WTC11 (cell line): ENCODE measurements around the gene LAMA5. TPM values are rescaled to one million over a fixed set of nuclear protein-coding genes. Genes with fewer than 3 reads are reported as not detected.

Source experiments
- ATAC-seq: fragments of 200-7000 bp; cut with Tn5 transposase; 2 replicates; pipeline ENCODE4 v1.10.0; 2021; ENCODE audit warnings: mild to moderate bottlenecking, moderate library complexity
- CTCF ChIA-PET: fragments of 300-600 bp; sonication (Branson Sonifier 250); formaldehyde crosslinking; loops from one replicate; lab custom pipeline; 2021; ENCODE audit warnings: antibody characterized with exemption; lab: Charles Lee
- POLR2A ChIA-PET: fragments of 350-600 bp; sonication (Branson Sonifier 250); formaldehyde crosslinking; loops from one replicate; lab custom pipeline; 2021; ENCODE audit warnings: antibody characterized with exemption; lab: Charles Lee
- DNase-seq: peaks from one replicate; pipeline ENCODE4 v3.0.0; 2021; ENCODE audit warnings: low spot score
- H3K27ac Mint-ChIP-seq: 2 replicates; pipeline ENCODE4 v1.8.0; 2021; ENCODE audit warnings: mixed read lengths
- H3K27me3 Mint-ChIP-seq: 2 replicates; pipeline ENCODE4 v1.8.0; 2021; ENCODE audit warnings: low read depth, mild to moderate bottlenecking, moderate library complexity, mixed read lengths
- H3K36me3 Mint-ChIP-seq: 2 replicates; pipeline ENCODE4 v1.8.0; 2021; ENCODE audit warnings: mixed read lengths
- H3K4me1 Mint-ChIP-seq: 2 replicates; pipeline ENCODE4 v1.8.0; 2022; ENCODE audit warnings: mixed read lengths
- H3K4me3 Mint-ChIP-seq: 2 replicates; pipeline ENCODE4 v1.8.0; 2021; ENCODE audit warnings: mild to moderate bottlenecking, moderate library complexity, mixed read lengths
- H3K9me3 Mint-ChIP-seq: 2 replicates; pipeline ENCODE4 v1.8.0; 2021; ENCODE audit warnings: mixed read lengths
- CBFB ChIP-seq: sonication (generic); formaldehyde crosslinking; IDR thresholded peaks from 2 replicates; pipeline ENCODE4 v1.8.1; 2022; ENCODE audit warnings: mild to moderate bottlenecking, low read depth, missing genetic modification reagents
- FOXJ3 ChIP-seq: sonication (generic); formaldehyde crosslinking; IDR thresholded peaks from 2 replicates; pipeline ENCODE4 v1.9.0; 2021; ENCODE audit warnings: missing genetic modification reagents, mild to moderate bottlenecking, borderline replicate concordance
- FOXP1 ChIP-seq: sonication (generic); formaldehyde crosslinking; IDR thresholded peaks from 2 replicates; pipeline ENCODE4 v1.8.0; 2022; ENCODE audit warnings: missing genetic modification reagents, mild to moderate bottlenecking, moderate library complexity, borderline replicate concordance
- GTF2I ChIP-seq: fragments of 250-450 bp; sonication (Bioruptor Pico); conservative IDR thresholded peaks from 2 replicates; pipeline ENCODE4 v1.4.0; 2021; ENCODE audit warnings: mild to moderate bottlenecking
- HMGA2 ChIP-seq: fragments of 250-450 bp; sonication (Bioruptor Pico); IDR thresholded peaks from 2 replicates; pipeline ENCODE4 v1.4.0; 2021; ENCODE audit warnings: mild to moderate bottlenecking, moderate library complexity
- IRF2 ChIP-seq: sonication (generic); formaldehyde crosslinking; IDR thresholded peaks from 2 replicates; pipeline ENCODE4 v1.8.0; 2022; ENCODE audit warnings: low read depth, missing genetic modification reagents, borderline replicate concordance
- JAZF1 ChIP-seq: fragments of 250-450 bp; sonication (Bioruptor Pico); IDR thresholded peaks from 2 replicates; pipeline ENCODE4 v1.9.0; 2021; ENCODE audit warnings: moderate library complexity, mild to moderate bottlenecking, inconsistent platforms
- NFATC4 ChIP-seq: fragments of 250-450 bp; sonication (Bioruptor Pico); IDR thresholded peaks from 2 replicates; pipeline ENCODE4 v1.9.0; 2021; ENCODE audit warnings: mild to moderate bottlenecking
- NR2C2 ChIP-seq: sonication (generic); formaldehyde crosslinking; IDR thresholded peaks from 2 replicates; pipeline ENCODE4 v1.8.0; 2022; ENCODE audit warnings: mild to moderate bottlenecking, missing genetic modification reagents
- SMAD4 ChIP-seq: sonication (generic); formaldehyde crosslinking; IDR thresholded peaks from 2 replicates; pipeline ENCODE4 v1.8.0; 2022; ENCODE audit warnings: mild to moderate bottlenecking, missing genetic modification reagents
- TEAD4 ChIP-seq: sonication (generic); formaldehyde crosslinking; IDR thresholded peaks from 2 replicates; pipeline ENCODE4 v1.8.0; 2022; ENCODE audit warnings: mild to moderate bottlenecking, missing genetic modification reagents
- ZBTB43 ChIP-seq: sonication (generic); formaldehyde crosslinking; IDR thresholded peaks from 2 replicates; pipeline ENCODE4 v1.8.1; 2023; ENCODE audit warnings: mild to moderate bottlenecking, missing genetic modification reagents
- ZNF138 ChIP-seq: sonication (generic); formaldehyde crosslinking; conservative IDR thresholded peaks from 2 replicates; pipeline ENCODE4 v1.8.1; 2022; ENCODE audit warnings: mild to moderate bottlenecking, moderate library complexity, missing genetic modification reagents
- ZNF219 ChIP-seq: sonication (generic); formaldehyde crosslinking; IDR thresholded peaks from 2 replicates; pipeline ENCODE4 v1.8.0; 2023; ENCODE audit warnings: missing genetic modification reagents, mild to moderate bottlenecking, borderline replicate concordance
- ZNF263 ChIP-seq: sonication (generic); formaldehyde crosslinking; IDR thresholded peaks from 2 replicates; pipeline ENCODE4 v1.8.1; 2022; ENCODE audit warnings: low read depth, mild to moderate bottlenecking, moderate library complexity, missing genetic modification reagents
- ZNF423 ChIP-seq: fragments of 250-450 bp; sonication (Bioruptor Pico); IDR thresholded peaks from 2 replicates; pipeline ENCODE4 v2.1.2; 2022; ENCODE audit warnings: mild to moderate bottlenecking, moderate library complexity
- ZNF512 ChIP-seq: sonication (generic); formaldehyde crosslinking; IDR thresholded peaks from 2 replicates; pipeline ENCODE4 v1.8.1; 2022; ENCODE audit warnings: missing genetic modification reagents, borderline replicate concordance
- total RNA-seq: library from RNA; stranded (reverse); gene quantifications from 3 replicates; pipeline ENCODE4 v1.2.3, GENCODE V29; 2021
- TF ChIP-seq, protein P1 (sequence below): fragments of 250-450 bp; sonication (Bioruptor Pico); IDR thresholded peaks from 2 replicates; pipeline ENCODE4 v1.9.0; 2021; ENCODE audit warnings: mild to moderate bottlenecking
- TF ChIP-seq, protein P2 (sequence below): sonication (generic); formaldehyde crosslinking; IDR thresholded peaks from 2 replicates; pipeline ENCODE4 v1.8.0; 2022; ENCODE audit warnings: missing genetic modification reagents
- TF ChIP-seq, protein P3 (sequence below): sonication (generic); formaldehyde crosslinking; IDR thresholded peaks from 2 replicates; pipeline ENCODE4 v1.8.0; 2022; ENCODE audit warnings: mild to moderate bottlenecking, missing genetic modification reagents
- TF ChIP-seq, protein P4 (sequence below): sonication (generic); formaldehyde crosslinking; IDR thresholded peaks from 2 replicates; pipeline ENCODE4 v1.8.0; 2023; ENCODE audit warnings: missing genetic modification reagents
- TF ChIP-seq, protein P5 (sequence below): sonication (generic); formaldehyde crosslinking; IDR thresholded peaks from 2 replicates; pipeline ENCODE4 v1.8.1; 2022; ENCODE audit warnings: low read depth, mild to moderate bottlenecking, moderate library complexity, missing genetic modification reagents, borderline replicate concordance

LAMA5 gene
- total RNA-seq, 1 experiment from 2014 or later, result 329 TPM

DNA sequence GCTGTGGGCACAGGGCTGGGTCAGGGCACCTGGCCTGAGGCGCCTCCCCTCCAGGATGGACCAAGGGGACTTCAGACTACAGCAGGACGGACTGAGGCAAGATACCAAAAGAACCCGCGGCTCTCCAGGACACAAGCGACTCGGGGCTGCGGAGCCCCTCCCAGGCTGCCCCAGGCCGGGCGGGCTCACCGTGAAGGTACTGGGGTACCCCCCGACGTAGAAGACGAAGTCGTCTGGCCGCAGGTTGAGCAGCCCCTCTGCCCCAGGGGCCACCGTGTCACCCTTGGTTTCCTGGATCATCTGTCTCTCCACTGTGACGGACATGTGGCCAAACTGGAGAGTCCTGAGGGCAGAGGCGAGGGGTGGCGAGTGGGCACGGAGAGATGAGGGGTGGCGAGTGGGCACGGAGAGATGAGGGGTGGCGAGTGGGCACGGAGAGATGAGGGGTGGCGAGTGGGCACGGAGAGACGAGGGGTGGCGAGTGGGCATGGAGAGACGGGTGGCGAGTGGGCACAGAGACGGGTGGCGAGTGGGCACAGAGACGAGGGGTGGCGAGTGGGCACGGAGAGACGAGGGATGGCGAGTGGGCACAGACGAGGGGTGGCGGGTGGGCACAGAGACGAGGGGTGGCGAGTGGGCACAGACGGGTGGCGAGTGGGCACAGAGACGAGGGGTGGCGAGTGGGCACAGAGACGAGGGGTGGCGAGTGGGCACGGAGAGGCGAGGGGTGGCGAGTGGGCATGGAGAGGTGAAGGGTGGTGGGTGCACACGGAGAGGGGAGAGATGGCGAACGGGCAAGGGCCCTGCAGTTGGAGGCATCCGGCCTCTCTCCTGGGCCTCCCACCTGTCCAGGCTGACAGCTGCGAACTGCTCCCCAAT, 53.4 kb downstream of the LAMA5 start (continued):
- TF ChIP-seq ZBTB43 (CRISPR knock-in tag) (no peak), NFATC4 (no peak)
- TF ChIP-seq, protein P1, sequence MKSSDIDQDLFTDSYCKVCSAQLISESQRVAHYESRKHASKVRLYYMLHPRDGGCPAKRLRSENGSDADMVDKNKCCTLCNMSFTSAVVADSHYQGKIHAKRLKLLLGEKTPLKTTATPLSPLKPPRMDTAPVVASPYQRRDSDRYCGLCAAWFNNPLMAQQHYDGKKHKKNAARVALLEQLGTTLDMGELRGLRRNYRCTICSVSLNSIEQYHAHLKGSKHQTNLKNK, result no peak
- TF ChIP-seq, all 79 proteins: peak for 0

DNA sequence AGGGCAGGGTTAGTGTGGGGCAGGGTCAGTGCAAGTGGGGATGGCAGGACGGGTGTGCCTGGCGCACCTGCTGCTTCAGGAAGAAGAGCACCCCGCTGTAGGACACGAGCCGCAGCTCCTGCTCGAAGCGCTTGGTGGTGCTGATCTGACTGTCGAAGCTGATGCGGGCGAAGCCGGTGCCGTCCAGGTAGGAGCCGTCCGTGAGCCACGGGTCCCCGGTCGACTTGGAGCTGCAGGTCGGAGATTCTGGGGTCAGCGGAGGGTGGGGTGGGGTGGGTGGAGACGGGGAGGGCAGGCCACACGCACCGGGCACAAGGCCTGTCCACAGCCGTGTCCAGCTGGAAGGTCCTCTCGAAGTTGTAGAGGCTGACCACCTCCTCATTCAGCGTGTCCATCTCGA, 54.1 kb downstream of the LAMA5 start:
- TF ChIP-seq IRF2 (no peak), CBFB (CRISPR knock-in tag) (no peak), ZNF512 (CRISPR knock-in tag) (no peak), JAZF1 (CRISPR knock-in tag) (no peak), ZNF138 (no peak), SMAD4 (CRISPR knock-in tag) (no peak), FOXP1 (CRISPR knock-in tag) (no peak), ZNF423 (CRISPR knock-in tag) (no peak), ZNF263 (CRISPR knock-in tag) (no peak), HMGA2 (CRISPR knock-in tag) (no peak), ZNF219 (CRISPR knock-in tag) (no peak), NR2C2 (CRISPR knock-in tag) (no peak), GTF2I (CRISPR knock-in tag) (no peak), FOXJ3 (CRISPR knock-in tag) (no peak), TEAD4 (no peak)
- TF ChIP-seq, protein P1, result no peak
- TF ChIP-seq, protein P2, sequence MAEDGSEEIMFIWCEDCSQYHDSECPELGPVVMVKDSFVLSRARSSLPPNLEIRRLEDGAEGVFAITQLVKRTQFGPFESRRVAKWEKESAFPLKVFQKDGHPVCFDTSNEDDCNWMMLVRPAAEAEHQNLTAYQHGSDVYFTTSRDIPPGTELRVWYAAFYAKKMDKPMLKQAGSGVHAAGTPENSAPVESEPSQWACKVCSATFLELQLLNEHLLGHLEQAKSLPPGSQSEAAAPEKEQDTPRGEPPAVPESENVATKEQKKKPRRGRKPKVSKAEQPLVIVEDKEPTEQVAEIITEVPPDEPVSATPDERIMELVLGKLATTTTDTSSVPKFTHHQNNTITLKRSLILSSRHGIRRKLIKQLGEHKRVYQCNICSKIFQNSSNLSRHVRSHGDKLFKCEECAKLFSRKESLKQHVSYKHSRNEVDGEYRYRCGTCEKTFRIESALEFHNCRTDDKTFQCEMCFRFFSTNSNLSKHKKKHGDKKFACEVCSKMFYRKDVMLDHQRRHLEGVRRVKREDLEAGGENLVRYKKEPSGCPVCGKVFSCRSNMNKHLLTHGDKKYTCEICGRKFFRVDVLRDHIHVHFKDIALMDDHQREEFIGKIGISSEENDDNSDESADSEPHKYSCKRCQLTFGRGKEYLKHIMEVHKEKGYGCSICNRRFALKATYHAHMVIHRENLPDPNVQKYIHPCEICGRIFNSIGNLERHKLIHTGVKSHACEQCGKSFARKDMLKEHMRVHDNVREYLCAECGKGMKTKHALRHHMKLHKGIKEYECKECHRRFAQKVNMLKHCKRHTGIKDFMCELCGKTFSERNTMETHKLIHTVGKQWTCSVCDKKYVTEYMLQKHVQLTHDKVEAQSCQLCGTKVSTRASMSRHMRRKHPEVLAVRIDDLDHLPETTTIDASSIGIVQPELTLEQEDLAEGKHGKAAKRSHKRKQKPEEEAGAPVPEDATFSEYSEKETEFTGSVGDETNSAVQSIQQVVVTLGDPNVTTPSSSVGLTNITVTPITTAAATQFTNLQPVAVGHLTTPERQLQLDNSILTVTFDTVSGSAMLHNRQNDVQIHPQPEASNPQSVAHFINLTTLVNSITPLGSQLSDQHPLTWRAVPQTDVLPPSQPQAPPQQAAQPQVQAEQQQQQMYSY (CRISPR knock-in tag), result no peak
- TF ChIP-seq, protein P3, sequence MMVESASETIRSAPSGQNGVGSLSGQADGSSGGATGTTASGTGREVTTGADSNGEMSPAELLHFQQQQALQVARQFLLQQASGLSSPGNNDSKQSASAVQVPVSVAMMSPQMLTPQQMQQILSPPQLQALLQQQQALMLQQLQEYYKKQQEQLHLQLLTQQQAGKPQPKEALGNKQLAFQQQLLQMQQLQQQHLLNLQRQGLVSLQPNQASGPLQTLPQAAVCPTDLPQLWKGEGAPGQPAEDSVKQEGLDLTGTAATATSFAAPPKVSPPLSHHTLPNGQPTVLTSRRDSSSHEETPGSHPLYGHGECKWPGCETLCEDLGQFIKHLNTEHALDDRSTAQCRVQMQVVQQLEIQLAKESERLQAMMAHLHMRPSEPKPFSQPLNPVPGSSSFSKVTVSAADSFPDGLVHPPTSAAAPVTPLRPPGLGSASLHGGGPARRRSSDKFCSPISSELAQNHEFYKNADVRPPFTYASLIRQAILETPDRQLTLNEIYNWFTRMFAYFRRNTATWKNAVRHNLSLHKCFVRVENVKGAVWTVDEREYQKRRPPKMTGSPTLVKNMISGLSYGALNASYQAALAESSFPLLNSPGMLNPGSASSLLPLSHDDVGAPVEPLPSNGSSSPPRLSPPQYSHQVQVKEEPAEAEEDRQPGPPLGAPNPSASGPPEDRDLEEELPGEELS (CRISPR knock-in tag), result no peak
- TF ChIP-seq, protein P4, sequence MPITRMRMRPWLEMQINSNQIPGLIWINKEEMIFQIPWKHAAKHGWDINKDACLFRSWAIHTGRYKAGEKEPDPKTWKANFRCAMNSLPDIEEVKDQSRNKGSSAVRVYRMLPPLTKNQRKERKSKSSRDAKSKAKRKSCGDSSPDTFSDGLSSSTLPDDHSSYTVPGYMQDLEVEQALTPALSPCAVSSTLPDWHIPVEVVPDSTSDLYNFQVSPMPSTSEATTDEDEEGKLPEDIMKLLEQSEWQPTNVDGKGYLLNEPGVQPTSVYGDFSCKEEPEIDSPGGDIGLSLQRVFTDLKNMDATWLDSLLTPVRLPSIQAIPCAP (CRISPR knock-in tag), result no peak
- TF ChIP-seq, protein P5, sequence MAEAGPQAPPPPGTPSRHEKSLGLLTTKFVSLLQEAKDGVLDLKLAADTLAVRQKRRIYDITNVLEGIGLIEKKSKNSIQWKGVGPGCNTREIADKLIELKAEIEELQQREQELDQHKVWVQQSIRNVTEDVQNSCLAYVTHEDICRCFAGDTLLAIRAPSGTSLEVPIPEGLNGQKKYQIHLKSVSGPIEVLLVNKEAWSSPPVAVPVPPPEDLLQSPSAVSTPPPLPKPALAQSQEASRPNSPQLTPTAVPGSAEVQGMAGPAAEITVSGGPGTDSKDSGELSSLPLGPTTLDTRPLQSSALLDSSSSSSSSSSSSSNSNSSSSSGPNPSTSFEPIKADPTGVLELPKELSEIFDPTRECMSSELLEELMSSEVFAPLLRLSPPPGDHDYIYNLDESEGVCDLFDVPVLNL (CRISPR knock-in tag), result no peak

More for the DNA sequence above, 54.1 kb downstream of the LAMA5 start:
- Mint-ChIP-seq H3K4me3 (no peak overlapping the region), H3K9me3 (no peaks in the 10 kb centered on the region), H3K27ac (no peak overlapping the region), H3K36me3 (peaks cover 32% of the 10 kb centered on the region), H3K4me1 (no peaks in the 10 kb centered on the region), H3K27me3 (no peaks in the 10 kb centered on the region)
- CTCF ChIA-PET, result interaction anchor here (3.2 kb wide), 1 partner anchor 70 kb away, joined by 10 read pairs; no protein-coding TSS in a partner anchor
- POLR2A ChIA-PET, result no interaction called here
- ATAC-seq, result no peak
- no peak for DNase-seq
